SK-N-SH (cell line): ENCODE data around the gene MXRA8.

Experiments used
- CTCF ChIP-seq: fragments of 200-600 bp; sonication (generic); IDR thresholded peaks from 2 replicates; pipeline ENCODE4 v1.6.1; 2017; ENCODE audit warnings: antibody characterized with exemption, mild to moderate bottlenecking, moderate library complexity
- ELF1 ChIP-seq: IDR thresholded peaks from 2 replicates; pipeline ENCODE4 v1.4.0; 2012
- IRF3 ChIP-seq: fragments of 150-350 bp; IDR thresholded peaks from 2 replicates; pipeline ENCODE4 v1.6.1; 2016; ENCODE audit warnings: mild to moderate bottlenecking, low read depth, low read length
- MXI1 ChIP-seq: IDR thresholded peaks from 2 replicates; pipeline ENCODE4 v1.6.1; 2012; ENCODE audit warnings: mild to moderate bottlenecking, low read depth, low read length, improper control_type of control experiment
- RFX5 ChIP-seq: IDR thresholded peaks from 2 replicates; pipeline ENCODE4 v1.6.1; 2012; ENCODE audit warnings: mild to moderate bottlenecking, improper control_type of control experiment, low read length
- SMC3 ChIP-seq: IDR thresholded peaks from 2 replicates; pipeline ENCODE4 v1.6.1; 2012; ENCODE audit warnings: low read depth, low read length, improper control_type of control experiment

- TF ChIP-seq CTCF, result no peak
- TF ChIP-seq IRF3, result no peak
- no peak for TF ChIP-seq ELF1
- no peak for TF ChIP-seq MXI1
- no peak for TF ChIP-seq SMC3
- no peak for TF ChIP-seq RFX5
Observed at GRCh38 chr1:1335283-1335682, 23.1 kb downstream of the MXRA8 start.
